OCI-LY3 (cell line): ENCODE measurements around the gene DAND5.

Experiments used
- CTCF ChIP-seq: fragments of 200-600, 300-600 bp; sonication (generic); IDR thresholded peaks from 2 replicates; pipeline ENCODE4 v1.5.1; 2014; ENCODE audit warnings: antibody characterized with exemption, low read length, low read depth
- EZH2phosphoT487 ChIP-seq: fragments of 200-600 bp; shearing (Covaris generic); IDR thresholded peaks from 2 replicates; pipeline ENCODE4 v1.6.1; 2018; ENCODE audit warnings: antibody characterized with exemption, mixed run types, low read depth

GRCh38 chr19:13013649-13014048 lies 44.3 kb downstream of the DAND5 start:
- no peak for TF ChIP-seq EZH2phosphoT487
- TF ChIP-seq CTCF, result no peak
